H9 (cell line): ENCODE data around the gene CSF2. TPM values are rescaled to one million over a fixed set of nuclear protein-coding genes. Genes with fewer than 3 reads are reported as not detected.

Experiments used
- DNase-seq: peaks from one replicate; pipeline ENCODE4 v3.0.0-alpha.2; 2017
- H2AFZ ChIP-seq: one replicate; pipeline ENCODE4 v1.6.1; 2013; ENCODE audit warnings: mild to moderate bottlenecking, low read length, control low read depth, moderate library complexity
- H2AK5ac ChIP-seq: 2 replicates; pipeline ENCODE4 v1.6.1; 2013; ENCODE audit warnings: low read length, control low read depth, mixed read lengths; ENCODE audit not compliant: insufficient read length
- H2BK120ac ChIP-seq: one replicate; pipeline ENCODE4 v1.6.1; 2013; ENCODE audit warnings: low read depth, mild to moderate bottlenecking, low read length, control low read depth, inconsistent platforms; ENCODE audit not compliant: poor library complexity, severe bottlenecking
- H2BK12ac ChIP-seq: 2 replicates; pipeline ENCODE4 v1.6.1; 2013; ENCODE audit warnings: low read length, control low read depth, mixed read lengths, low read depth; ENCODE audit not compliant: insufficient read length
- H2BK15ac ChIP-seq: 2 replicates; pipeline ENCODE4 v1.6.1; 2013; ENCODE audit warnings: low read depth, low read length, control low read depth
- H2BK20ac ChIP-seq: one replicate; pipeline ENCODE4 v1.6.1; 2013; ENCODE audit warnings: low read depth, mild to moderate bottlenecking, low read length, control low read depth, inconsistent platforms; ENCODE audit not compliant: poor library complexity, severe bottlenecking
- H2BK5ac ChIP-seq: 2 replicates; pipeline ENCODE4 v1.6.1; 2013; ENCODE audit warnings: low read length, control low read depth, mixed read lengths; ENCODE audit not compliant: insufficient read length
- H3K14ac ChIP-seq: 2 replicates; pipeline ENCODE4 v1.6.1; 2013; ENCODE audit warnings: low read length, control low read depth; ENCODE audit not compliant: insufficient read depth
- H3K18ac ChIP-seq: 2 replicates; pipeline ENCODE4 v1.6.1; 2013; ENCODE audit warnings: low read depth, mild to moderate bottlenecking, mixed read lengths, low read length, control low read depth; ENCODE audit not compliant: insufficient read length
- H3K23ac ChIP-seq: 2 replicates; pipeline ENCODE4 v1.6.1; 2013; ENCODE audit warnings: low read length, control low read depth, mixed read lengths, low read depth; ENCODE audit not compliant: insufficient read length
- H3K23me2 ChIP-seq: 2 replicates; pipeline ENCODE4 v1.6.1; 2013; ENCODE audit warnings: low read depth, mild to moderate bottlenecking, mixed read lengths, low read length, control low read depth; ENCODE audit not compliant: insufficient read length, poor library complexity, severe bottlenecking
- H3K27ac ChIP-seq: 2 replicates; pipeline ENCODE4 v1.5.1; 2013; ENCODE audit warnings: low read length, control low read depth, mixed read lengths, low read depth; ENCODE audit not compliant: insufficient read length
- H3K27me3 ChIP-seq: 2 replicates; pipeline ENCODE4 v1.6.1; 2013; ENCODE audit warnings: low read length, control low read depth, inconsistent platforms; ENCODE audit not compliant: insufficient read depth
- H3K4ac ChIP-seq: 2 replicates; pipeline ENCODE4 v1.6.1; 2013; ENCODE audit warnings: low read depth, mild to moderate bottlenecking, control low read depth, inconsistent platforms, low read length, moderate library complexity
- H3K4me1 ChIP-seq: 2 replicates; pipeline ENCODE4 v1.6.1; 2013; ENCODE audit warnings: low read length, control low read depth, inconsistent platforms; ENCODE audit not compliant: insufficient read depth
- H3K4me2 ChIP-seq: 2 replicates; pipeline ENCODE4 v1.6.1; 2013; ENCODE audit warnings: low read length, control low read depth, mixed read lengths; ENCODE audit not compliant: insufficient read length, insufficient read depth
- H3K56ac ChIP-seq: 2 replicates; pipeline ENCODE4 v1.6.1; 2013; ENCODE audit warnings: low read depth, mild to moderate bottlenecking, mixed read lengths, low read length, control low read depth; ENCODE audit not compliant: insufficient read length
- H3K79me1 ChIP-seq: 2 replicates; pipeline ENCODE4 v1.6.1; 2013; ENCODE audit warnings: low read depth, mild to moderate bottlenecking, moderate library complexity, low read length, control low read depth, inconsistent platforms; ENCODE audit not compliant: insufficient read depth, poor library complexity, severe bottlenecking
- H3K79me2 ChIP-seq: 2 replicates; pipeline ENCODE4 v1.6.1; 2013; ENCODE audit warnings: low read length, control low read depth, inconsistent platforms; ENCODE audit not compliant: insufficient read depth
- H3K9ac ChIP-seq: 2 replicates; pipeline ENCODE4 v1.6.1; 2013; ENCODE audit warnings: low read length, control low read depth, mixed read lengths; ENCODE audit not compliant: insufficient read length; ENCODE audit errors: extremely low read depth
- H3K9me3 ChIP-seq: one replicate; pipeline ENCODE4 v1.6.1; 2013; ENCODE audit warnings: low read depth, low read length, inconsistent platforms; ENCODE audit not compliant: control insufficient read depth
- H3T11ph ChIP-seq: one replicate; pipeline ENCODE4 v1.6.1; 2013; ENCODE audit warnings: mild to moderate bottlenecking, low read length, control low read depth, inconsistent platforms
- H4K20me1 ChIP-seq: one replicate; pipeline ENCODE4 v1.6.1; 2013; ENCODE audit not compliant: control insufficient read depth, insufficient read length, insufficient read depth
- H4K5ac ChIP-seq: 2 replicates; pipeline ENCODE4 v1.6.1; 2013; ENCODE audit warnings: low read depth, mild to moderate bottlenecking, mixed read lengths, low read length, control low read depth; ENCODE audit not compliant: insufficient read length
- H4K8ac ChIP-seq: replicated peaks from 2 replicates; pipeline ENCODE4 v1.6.1; 2013; ENCODE audit warnings: low read length, control low read depth, mixed read lengths, low read depth; ENCODE audit not compliant: insufficient read length
- H4K91ac ChIP-seq: 2 replicates; pipeline ENCODE4 v1.6.1; 2013; ENCODE audit warnings: low read depth, mild to moderate bottlenecking, moderate library complexity, mixed read lengths, low read length, control low read depth; ENCODE audit not compliant: insufficient read length
- H3K27ac Mint-ChIP-seq, 3 experiments: 2 replicates in 2 of 3; 3 replicates in 1 of 3; pipeline ENCODE4 v1.8.0; 2020 to 2021; ENCODE audit warnings: mixed read lengths in 3 of 3, mild to moderate bottlenecking in 1 of 3, moderate library complexity in 1 of 3
- H3K27me3 Mint-ChIP-seq: 2 replicates; pipeline ENCODE4 v1.8.0; 2021; ENCODE audit warnings: low read depth, mild to moderate bottlenecking, moderate library complexity, mixed read lengths
- H3K36me3 Mint-ChIP-seq, 3 experiments: 2 replicates in 2 of 3; 3 replicates in 1 of 3; pipeline ENCODE4 v1.8.0; 2020 to 2021; ENCODE audit warnings: low read depth in 3 of 3, mixed read lengths in 3 of 3; ENCODE audit not compliant: insufficient read depth in 1 of 3
- H3K4me1 Mint-ChIP-seq, 2 experiments: 2 replicates each; pipeline ENCODE4 v1.8.0; 2020; ENCODE audit warnings: mixed read lengths in 2 of 2
- H3K4me3 Mint-ChIP-seq, 2 experiments: 2 replicates in 1 of 2; 3 replicates in 1 of 2; pipeline ENCODE4 v1.8.0; 2020 to 2021; ENCODE audit warnings: mild to moderate bottlenecking in 2 of 2, mixed read lengths in 2 of 2, moderate library complexity in 1 of 2
- H3K9me3 Mint-ChIP-seq, 2 experiments: 2 replicates in 1 of 2; 3 replicates in 1 of 2; pipeline ENCODE4 v1.8.0; 2020; ENCODE audit warnings: mild to moderate bottlenecking in 2 of 2, mixed read lengths in 2 of 2, moderate library complexity in 1 of 2
- CTCF ChIP-seq: fragments of 200-600 bp; sonication (generic); conservative IDR thresholded peaks from 3 replicates; pipeline ENCODE4 v1.8.0; 2021; ENCODE audit warnings: antibody characterized with exemption, mild to moderate bottlenecking
- WGBS: extraction: QIAGEN DNeasy Blood & Tissue Kit; methylation state at CpG from one replicate; pipeline ENCODE4 v1.1.7; 2013; ENCODE audit warnings: missing lambda C conversion rate, low lambda C conversion rate, mixed read lengths; ENCODE audit not compliant: insufficient read length; ENCODE audit errors: extremely low coverage; 5-methylcytosine and 5-hydroxymethylcytosine counted together
- total RNA-seq: library from RNA; stranded (reverse); gene quantifications from 2 replicates; pipeline ENCODE4 v1.2.1, GENCODE V29; 2021

CSF2 gene
- total RNA-seq, 1 experiment from 2014 or later: not detected

- no peaks in the 10 kb centered on the region for H3K23me2 ChIP-seq
- Mint-ChIP-seq H3K27ac (peak overlapping the region in 1 of 3 experiments; percentile 32; a peak in 1 of 7 replicates), H3K4me1 (no peaks in the 10 kb centered on the region), H3K4me3 (no peak overlapping the region), H3K36me3 (no peaks in the 10 kb centered on the region), H3K9me3 (peaks cover 0 to 1% of the 10 kb centered on the region in 2 experiments; a peak in 1 of 5 replicates), H3K27me3 (no peaks in the 10 kb centered on the region; the same call in 1 of the 2 replicates)
- H4K5ac ChIP-seq: no peak overlapping the region
- no peaks in the 10 kb centered on the region for H3K27me3 ChIP-seq
- H2BK5ac ChIP-seq: no peak overlapping the region
- no peaks in the 10 kb centered on the region for H3K9me3 ChIP-seq
- H2BK12ac ChIP-seq: no peak overlapping the region
- H3T11ph ChIP-seq: no peak overlapping the region
- H3K4me2 ChIP-seq: no peak overlapping the region
- H2AK5ac ChIP-seq: no peak overlapping the region
- TF ChIP-seq CTCF: no peak
- no peak overlapping the region for H2BK20ac ChIP-seq
- H3K56ac ChIP-seq: no peak overlapping the region
- no peak overlapping the region for H2BK15ac ChIP-seq
- H4K20me1 ChIP-seq: no peaks in the 10 kb centered on the region
- no peaks in the 10 kb centered on the region for H3K79me2 ChIP-seq
- no peak overlapping the region for H2BK120ac ChIP-seq
- H3K18ac ChIP-seq: no peak overlapping the region
- H3K14ac ChIP-seq: no peak overlapping the region
- no peaks in the 10 kb centered on the region for H3K4me1 ChIP-seq
- H3K79me1 ChIP-seq: no peaks in the 10 kb centered on the region
- H4K91ac ChIP-seq: no peak overlapping the region
- no peak overlapping the region for H4K8ac ChIP-seq
- H2AFZ ChIP-seq: no peak overlapping the region
- H3K23ac ChIP-seq: no peak overlapping the region
- no CpG with 5 or more reads among the region's 3 CpGs for WGBS
- no peak overlapping the region for H3K4ac ChIP-seq
- H3K9ac ChIP-seq: no peak overlapping the region
- H3K27ac ChIP-seq: no peak overlapping the region
- no peak for DNase-seq
Observed at GRCh38 chr5:132102944-132103331, 29.3 kb downstream of the CSF2 start.
